Activated CD4-positive, alpha-beta T cell treated with anti-CD3 and anti-CD28 coated beads, Interleukin-2, Interleukin-6, amounts not matched to agents 100 ng/mL and 50 ng/mL, durations not matched to agents 16 hours and 8 hours (primary cell): ENCODE results near the gene TTC28.

Experiments used
- DNase-seq: peaks from one replicate; pipeline ENCODE4 v3.0.0-alpha.2; 2020

TTC28 gene

GRCh38 chr22:27993774-27994350 is 685.8 kb downstream of the TTC28 start:
- no peak for DNase-seq

DNA sequence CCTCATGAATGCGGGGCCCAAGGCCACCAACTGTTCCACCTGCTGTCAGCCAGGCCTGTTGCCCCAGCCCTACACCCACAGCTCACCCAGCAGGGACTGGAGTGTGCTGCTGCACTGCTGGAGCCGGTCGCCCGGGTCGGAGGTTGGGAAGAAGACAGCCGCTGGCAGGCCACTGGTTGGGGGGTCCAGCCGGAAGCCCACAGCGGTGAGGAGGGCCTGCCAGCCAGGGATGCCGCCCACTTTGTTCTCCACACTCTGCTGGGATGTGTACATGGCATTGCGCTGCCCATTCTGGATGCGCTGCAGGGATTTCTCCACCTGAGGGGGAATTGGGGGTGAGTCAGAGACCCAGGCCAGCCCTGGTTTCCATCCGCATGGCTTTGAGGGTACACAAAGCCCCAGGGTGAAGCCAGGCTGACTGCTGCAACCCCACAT is 686.4 kb downstream of the TTC28 start:
- DNase-seq, result no peak

GRCh38 chr22:27992294-27993165 is 687.1 kb downstream of the TTC28 start:
- DNase-seq, result no peak

DNA sequence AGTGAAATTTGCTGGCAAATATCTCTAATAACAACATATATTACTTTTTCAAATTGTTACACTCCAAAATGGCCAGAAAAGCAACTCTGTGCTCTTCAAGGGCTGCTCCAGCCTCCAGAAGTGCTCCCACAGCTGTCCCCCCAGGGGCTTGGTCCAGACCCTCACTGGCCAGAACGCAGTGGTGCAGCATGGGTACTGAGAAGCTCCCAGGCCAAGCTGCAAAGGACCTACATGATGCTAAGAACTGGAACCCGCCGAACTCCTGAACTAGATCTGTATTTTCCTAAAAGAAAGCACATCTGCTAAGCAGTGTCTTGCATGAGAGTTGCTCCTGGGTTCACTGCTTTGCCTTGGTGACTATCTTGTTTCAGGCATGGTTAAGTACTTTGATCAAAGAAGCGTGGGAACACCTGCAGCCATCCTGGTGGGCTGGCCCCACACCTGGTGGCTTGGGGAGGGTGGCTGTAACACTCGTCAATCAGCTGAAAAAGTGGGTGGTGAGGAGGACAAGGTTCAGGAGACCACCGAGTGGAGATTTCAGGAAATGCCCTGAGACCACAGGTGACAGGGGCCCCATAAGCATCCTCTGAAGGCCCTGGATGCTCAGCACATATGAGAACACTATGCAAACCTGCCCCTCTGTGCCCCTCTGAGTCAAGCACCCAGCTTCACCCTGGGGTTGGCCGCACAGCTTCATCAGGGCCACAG is 687.9 kb downstream of the TTC28 start:
- no peak for DNase-seq

GRCh38 chr22:27990879-27991278 is 688.8 kb downstream of the TTC28 start:
- DNase-seq, result no peak

DNA sequence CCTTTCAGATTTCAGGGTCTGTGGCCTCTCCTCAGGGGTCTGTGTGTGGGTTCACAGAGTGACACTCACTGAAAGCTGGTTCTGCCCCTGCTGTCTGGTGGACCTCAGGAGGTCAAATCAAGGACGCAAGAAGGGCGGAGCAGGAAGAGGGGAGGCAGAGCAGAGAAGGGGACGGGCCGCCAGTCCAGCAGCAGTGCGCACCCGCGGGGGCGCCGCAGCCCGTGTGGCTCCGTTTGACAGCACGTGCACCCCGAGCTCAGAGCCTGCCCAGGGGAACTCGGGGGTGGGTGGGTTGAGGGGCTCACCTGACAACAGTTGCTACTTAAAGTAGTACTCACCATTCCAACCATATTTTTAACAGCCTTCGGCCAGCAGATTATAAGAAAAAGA is 689.2 kb downstream of the TTC28 start:
- DNase-seq, result no peak

GRCh38 chr22:27989758-27990450 is 689.7 kb downstream of the TTC28 start:
- no peak for DNase-seq

DNA sequence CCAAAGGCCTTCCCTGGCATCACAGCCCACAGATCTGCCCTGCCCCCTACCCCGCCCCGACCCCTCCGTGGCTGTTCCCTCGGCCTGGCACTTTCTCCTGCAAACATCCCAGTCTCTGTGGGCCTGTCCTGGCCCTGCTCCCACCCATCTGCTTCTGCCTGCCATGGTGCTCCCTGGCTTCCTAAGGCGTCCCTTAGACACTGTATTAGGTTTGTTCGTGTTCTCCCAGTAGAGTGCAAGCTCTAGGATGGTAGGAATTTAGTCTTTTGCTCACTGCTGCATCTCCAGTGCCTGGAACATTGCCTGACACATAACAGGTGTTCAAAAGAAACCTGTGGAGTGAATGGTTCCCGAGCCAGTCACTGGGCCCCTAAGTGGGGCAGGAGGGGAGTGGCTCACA is 690.9 kb downstream of the TTC28 start:
- DNase-seq, result no peak

- DNase-seq, result no peak
These were observed 692.1 kb downstream of the TTC28 start for GRCh38 chr22:27987557-27987956.

DNA sequence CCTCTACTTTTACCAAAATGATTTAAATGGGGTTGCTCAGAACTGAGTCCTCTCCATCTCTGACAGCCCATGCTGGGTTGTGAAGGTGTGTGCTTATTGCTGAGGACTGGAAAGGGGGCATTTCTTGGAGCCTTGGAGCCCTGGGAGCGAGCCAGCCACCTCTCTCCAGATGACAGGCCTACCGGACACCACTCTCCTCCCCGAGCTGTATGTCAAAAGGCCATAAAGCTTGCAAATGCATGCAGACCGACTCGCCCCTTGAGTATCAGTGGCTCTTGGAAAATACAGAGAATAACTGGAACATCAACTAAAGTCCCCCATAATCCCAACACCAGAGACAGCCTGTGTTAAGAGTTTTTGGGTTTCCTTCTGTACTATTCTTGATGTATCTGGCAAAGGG is 692.7 kb downstream of the TTC28 start:
- no peak for DNase-seq

DNA sequence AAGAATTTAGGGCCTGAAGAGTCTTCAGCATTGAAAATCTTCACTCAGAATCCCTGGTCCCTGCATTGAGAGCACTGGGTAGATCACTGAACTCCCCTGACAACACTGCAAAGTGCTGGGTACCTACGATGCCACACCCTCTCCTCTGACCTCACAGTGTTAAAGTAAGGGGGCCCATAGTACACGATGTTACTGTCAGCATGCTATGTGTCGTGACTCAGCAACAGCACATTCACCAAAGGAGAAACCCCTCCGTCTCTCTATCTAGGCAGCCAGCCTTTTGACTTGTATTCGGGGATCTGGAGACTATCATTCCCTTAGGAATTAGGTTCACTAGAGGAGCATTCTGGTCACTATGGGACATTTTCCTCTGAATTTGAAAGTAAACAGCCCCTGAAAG is 693.2 kb downstream of the TTC28 start:
- DNase-seq, result no peak

GRCh38 chr22:27985323-27986275 is 694.0 kb downstream of the TTC28 start:
- DNase-seq, result no peak

DNA sequence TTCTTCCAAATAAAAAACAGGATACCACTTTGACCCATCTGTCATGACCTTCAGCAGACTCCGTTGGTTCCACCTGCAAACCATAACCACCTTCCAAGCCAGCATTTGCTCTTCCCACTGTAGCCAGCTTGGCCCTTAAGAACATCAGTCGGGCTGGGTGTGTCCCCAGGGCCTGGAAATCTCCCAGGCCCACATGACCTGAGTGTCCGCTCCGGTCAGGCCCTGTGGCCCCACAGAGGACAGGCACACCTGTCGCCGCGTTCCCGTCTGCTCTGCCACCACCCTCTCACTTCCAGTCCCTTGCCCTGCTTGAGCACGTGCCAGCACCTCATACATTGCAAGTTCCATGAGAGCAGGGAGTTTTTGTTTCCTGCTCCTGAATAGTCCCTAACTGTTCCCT is 694.9 kb downstream of the TTC28 start:
- DNase-seq, result no peak

DNA sequence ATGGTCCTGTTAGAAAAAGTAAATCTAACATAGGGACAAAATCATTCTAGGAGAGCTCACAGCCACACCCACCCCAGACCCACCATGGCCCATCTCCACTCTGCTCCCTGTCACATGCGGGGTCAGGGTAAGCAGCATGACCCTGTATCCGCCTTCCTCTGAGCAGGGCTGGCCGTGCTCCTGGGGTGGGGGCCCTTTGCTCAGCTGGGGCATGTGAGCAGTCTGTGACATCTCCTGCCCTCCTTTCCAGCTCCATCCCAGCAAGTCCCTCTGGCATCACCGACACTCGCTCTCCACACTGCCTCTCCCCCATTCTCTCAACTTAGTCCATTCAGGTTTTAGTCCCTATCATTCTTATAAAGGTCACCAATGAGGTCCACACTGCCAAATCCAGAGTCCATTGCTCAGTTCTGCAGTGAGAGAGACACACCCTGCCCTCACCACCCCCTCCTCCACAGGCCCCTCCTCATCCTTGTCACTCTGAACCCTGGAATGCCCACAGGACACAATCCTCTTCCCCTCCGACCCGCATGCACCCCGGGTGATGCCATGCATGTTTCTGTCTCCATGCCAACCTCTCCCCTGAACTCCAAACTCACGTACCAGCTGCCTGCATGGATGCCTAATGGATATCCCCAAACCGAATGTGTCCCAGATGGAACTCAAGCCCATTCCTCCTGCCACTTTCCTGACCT is 695.5 kb downstream of the TTC28 start:
- no peak for DNase-seq

- no peak for DNase-seq
These were observed 696.3 kb downstream of the TTC28 start for GRCh38 chr22:27983361-27983791.

GRCh38 chr22:27982630-27983180 is 696.9 kb downstream of the TTC28 start:
- DNase-seq, result no peak

GRCh38 chr22:27982106-27982505 is 697.5 kb downstream of the TTC28 start:
- no peak for DNase-seq

DNA sequence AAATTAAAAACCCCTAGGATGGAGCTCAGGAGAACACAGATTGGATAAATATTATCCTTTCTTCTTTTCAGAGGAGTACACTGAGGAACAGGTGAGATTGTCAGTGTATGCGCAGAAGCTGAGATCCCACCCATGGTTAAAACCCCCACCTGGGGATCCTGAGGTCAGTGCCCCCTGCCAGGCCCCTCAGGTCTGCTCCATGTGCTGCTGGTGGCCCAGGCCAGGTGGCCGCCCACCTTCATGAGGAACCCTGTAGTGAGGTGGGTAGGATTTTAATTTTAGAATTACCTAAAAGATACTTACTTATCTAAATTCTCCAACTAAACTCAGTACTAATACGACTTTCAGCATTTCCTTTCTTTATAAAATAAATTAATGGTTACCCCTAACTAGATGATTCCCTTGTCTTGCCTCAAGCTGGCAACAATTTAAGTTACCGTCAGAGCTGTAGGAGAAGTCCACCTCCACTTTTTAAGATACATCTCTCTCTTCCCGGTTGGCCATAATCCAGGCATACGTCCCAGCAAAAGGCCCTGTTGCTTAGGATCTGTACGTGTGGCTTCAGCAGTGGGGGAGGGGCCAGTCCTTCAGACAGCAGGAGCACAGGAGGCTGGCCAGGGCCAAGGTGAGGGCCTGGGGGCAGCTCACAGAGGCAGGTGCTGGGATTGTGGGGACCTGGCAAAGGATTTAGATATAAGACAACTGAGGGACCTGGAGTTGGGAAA is 699.1 kb downstream of the TTC28 start:
- DNase-seq, result no peak

DNA sequence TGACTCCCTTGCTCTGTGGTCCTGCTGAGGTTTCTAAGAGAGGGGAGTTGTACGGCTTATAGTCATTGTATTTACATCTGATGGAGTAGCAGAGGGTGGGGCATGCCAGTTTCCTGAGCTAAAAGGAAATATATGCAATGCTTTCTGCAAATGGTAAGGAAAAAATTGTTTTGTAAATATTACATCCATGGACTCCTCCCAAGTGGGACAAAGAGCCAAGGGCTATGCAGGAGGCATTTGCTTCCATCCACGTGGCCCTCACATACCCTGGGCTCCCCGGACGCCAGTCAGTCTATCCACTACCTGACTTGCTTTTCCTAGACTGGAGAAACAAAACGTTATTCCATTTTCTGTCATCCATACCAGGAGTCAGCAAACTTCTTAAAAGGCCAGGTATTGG is 700.8 kb downstream of the TTC28 start:
- no peak for DNase-seq

GRCh38 chr22:27978317-27978716 is 701.3 kb downstream of the TTC28 start:
- DNase-seq, result no peak
